Activated CD4-positive, alpha-beta T cell treated with anti-CD3 and anti-CD28 coated beads, Interleukin-2, amount 50 U/mL, for 1 hour (primary cell): ENCODE measurements around the gene RHOT2.

Experiments used
- DNase-seq: peaks from one replicate; pipeline ENCODE4 v3.0.0-alpha.2; 2020

The RHOT2 gene

DNA sequence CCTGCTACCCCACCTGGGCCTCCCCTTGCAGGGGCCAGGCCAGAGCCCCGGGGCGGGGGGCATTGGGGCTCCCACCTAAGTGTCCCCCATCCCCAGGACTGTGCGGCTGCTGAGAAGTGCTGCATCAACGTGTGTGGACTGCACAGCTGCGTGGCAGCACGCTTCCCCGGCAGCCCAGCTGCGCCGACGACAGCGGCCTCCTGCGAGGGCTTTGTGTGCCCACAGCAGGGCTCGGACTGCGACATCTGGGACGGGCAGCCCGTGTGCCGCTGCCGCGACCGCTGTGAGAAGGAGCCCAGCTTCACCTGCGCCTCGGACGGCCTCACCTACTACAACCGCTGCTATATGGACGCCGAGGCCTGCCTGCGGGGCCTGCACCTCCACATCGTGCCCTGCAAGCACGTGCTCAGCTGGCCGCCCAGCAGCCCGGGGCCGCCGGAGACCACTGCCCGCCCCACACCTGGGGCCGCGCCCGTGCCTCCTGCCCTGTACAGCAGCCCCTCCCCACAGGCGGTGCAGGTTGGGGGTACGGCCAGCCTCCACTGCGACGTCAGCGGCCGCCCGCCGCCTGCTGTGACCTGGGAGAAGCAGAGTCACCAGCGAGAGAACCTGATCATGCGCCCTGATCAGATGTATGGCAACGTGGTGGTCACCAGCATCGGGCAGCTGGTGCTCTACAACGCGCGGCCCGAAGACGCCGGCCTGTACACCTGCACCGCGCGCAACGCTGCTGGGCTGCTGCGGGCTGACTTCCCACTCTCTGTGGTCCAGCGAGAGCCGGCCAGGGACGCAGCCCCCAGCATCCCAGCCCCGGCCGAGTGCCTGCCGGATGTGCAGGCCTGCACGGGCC is 35.2 kb upstream of the RHOT2 start:
- no peak for DNase-seq

DNA sequence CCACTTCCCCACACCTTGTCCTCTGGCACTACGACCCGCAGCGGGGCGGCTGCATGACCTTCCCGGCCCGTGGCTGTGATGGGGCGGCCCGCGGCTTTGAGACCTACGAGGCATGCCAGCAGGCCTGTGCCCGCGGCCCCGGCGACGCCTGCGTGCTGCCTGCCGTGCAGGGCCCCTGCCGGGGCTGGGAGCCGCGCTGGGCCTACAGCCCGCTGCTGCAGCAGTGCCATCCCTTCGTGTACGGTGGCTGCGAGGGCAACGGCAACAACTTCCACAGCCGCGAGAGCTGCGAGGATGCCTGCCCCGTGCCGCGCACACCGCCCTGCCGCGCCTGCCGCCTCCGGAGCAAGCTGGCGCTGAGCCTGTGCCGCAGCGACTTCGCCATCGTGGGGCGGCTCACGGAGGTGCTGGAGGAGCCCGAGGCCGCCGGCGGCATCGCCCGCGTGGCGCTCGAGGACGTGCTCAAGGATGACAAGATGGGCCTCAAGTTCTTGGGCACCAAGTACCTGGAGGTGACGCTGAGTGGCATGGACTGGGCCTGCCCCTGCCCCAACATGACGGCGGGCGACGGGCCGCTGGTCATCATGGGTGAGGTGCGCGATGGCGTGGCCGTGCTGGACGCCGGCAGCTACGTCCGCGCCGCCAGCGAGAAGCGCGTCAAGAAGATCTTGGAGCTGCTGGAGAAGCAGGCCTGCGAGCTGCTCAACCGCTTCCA is 34.4 kb upstream of the RHOT2 start:
- no peak for DNase-seq

- no peak for DNase-seq
These were observed 33.8 kb upstream of the RHOT2 start for GRCh38 chr16:634051-634670.

DNA sequence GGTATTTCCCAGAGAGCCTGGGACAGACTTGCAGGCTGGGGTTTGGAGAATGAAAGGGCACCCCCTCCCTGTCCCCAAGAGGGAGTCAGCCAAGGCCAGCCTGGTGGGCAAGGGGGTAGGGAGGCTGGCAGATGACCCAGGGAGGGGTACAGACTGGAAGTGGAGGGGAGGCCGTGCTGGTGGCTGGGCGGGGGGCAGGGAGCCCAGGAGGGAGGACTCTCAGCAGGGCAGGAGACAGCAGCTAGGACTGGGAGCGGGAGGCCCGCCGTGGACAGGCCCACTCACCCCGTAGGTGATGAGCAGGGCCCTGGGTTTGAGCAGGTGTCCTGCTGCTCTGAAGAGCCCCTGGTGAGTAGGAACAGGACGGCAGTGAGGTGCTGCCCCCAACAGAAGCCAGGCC is 32.9 kb upstream of the RHOT2 start:
- no peak for DNase-seq

GRCh38 chr16:635573-636205 is 32.2 kb upstream of the RHOT2 start:
- DNase-seq = no peak

- peak; percentile 93 for DNase-seq
These were observed 31.5 kb upstream of the RHOT2 start, which contains the start of gene METTL26 for GRCh38 chr16:636206-637080. Gene METTL26, minus strand, starts transcription at chr16:636305. Its CDS starts 15 bp downstream, at chr16:636290.

GRCh38 chr16:637081-638018 is 30.6 kb upstream of the RHOT2 start:
- DNase-seq = peak; percentile 88

DNA sequence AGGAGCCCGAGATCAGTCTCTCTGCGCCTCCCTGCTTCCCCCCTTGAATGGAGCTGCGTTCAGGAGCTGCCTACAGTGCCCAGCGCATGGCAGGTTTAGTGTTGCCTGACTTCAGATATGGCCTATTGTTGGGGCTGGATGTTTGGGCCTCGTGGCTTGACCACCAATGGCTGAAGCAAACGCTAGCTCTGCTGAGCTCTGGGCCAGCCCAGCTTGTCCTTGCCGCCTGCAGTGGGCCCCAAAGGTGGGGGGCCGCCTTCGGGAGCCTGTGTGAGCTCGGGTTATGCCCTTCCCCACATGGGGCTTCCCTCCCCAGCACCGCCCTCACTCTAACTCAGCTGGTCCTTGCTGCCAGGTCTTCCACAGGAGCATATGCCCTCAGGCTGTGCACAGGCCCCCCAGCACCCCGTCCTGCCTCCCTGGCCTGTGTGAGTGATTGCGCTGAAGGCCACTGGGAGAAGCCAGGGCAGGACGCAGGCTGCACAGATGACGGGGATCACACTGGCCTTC is 29.8 kb upstream of the RHOT2 start:
- DNase-seq = no peak

DNA sequence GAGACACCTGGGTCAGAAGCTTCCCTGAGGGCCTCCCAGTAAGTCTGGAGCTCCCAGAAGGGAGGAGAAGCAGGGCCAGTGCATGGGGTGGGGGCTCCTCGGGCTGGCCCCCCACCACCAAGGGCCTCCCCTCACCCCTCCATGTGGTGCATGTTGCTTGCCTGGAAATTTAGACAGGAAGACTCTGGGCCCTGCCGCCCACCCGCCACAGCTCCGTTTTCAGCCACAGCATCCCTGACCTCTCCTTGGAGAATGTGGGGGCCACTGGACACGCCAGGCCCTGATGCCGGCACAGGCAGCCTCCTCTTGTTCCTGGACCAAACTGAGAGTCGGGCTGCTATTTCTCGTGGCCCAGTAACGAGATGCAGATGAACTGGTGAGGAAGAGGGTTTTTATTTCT is 29.1 kb upstream of the RHOT2 start:
- DNase-seq = no peak

- DNase-seq = no peak
These were observed 27.3 kb upstream of the RHOT2 start for GRCh38 chr16:640614-641013.

GRCh38 chr16:641326-642188 is 26.4 kb upstream of the RHOT2 start, which contains the start of gene MCRIP2:
Gene MCRIP2, plus strand, starts transcription at chr16:641828. Its CDS starts 164 bp downstream, at chr16:641992.
- peak; percentile 47 for DNase-seq

- no peak for DNase-seq
These were observed 25.5 kb upstream of the RHOT2 start for GRCh38 chr16:642189-643049.

DNA sequence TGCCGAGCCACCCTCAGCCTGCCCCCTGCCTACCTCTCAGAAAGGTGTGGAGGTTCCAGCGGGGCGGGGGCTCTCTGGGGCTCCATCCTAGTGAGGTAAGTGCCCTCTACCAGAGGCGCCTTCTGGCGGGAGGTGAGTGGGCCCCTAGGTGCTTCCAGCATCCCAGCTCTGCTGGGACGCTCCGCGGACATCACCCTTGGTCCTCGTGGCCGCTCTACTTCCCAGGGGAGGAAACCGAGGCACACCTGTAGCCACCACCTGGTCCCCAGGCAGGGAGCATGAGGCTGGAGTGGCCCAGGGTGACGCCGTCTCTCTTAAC is 24.9 kb upstream of the RHOT2 start:
- DNase-seq = no peak

DNA sequence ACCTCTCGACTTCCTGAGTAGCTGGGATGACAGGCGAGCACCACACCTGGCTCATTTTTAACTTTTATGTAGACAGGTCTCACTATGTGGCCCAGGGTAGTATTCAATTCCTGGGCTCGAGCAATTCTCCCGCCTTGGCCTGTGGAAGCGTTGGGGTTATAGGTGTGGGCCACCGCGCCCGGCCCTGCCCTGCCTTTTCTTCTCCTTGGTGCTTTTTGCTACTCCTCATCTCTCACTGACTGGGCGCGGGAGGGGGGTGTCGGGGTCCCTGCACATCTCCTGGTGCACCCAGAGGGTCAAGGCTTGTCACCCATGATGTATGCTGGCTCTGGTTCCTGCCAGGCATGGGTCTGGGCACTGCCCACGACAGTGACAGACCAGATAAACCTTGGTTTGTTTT is 23.4 kb upstream of the RHOT2 start:
- no peak for DNase-seq

GRCh38 chr16:645852-646678 is 21.9 kb upstream of the RHOT2 start:
- no peak for DNase-seq

- no peak for DNase-seq
These were observed 21.2 kb upstream of the RHOT2 start for GRCh38 chr16:646679-647172.

DNA sequence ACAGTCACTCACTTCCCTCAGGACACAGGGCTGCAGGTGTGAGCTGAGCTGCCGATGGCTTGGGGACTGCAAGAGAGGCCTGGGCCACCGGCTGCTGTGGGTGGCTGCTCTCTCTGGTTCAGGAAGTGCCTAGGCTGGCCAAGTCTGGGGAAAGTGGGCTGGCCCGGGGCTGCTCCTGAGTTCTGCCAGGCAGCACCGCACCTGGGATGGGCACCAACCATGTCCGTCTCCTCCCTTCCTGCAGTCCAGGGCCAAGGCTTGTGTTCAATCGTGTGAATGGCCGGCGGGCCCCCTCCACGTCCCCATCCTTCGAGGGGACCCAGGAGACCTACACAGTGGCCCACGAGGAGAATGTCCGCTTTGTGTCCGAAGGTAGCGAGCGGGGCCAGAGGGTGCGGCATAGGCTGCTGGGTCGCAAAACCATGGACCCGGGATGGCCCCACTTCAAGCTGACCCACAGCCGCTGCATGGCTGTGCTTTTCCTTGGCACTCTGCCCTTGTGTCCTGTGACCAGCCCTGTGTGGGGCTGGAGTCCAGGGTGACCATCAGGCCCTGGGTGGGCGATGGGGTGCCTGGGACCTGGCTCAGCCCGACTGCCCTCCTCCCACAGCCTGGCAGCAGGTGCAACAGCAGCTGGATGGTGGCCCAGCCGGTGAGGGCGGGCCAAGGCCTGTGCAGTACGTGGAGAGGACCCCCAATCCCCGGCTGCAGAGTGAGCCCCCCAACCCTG is 20.6 kb upstream of the RHOT2 start:
- DNase-seq = no peak
